ENCODE results near the gene CCDC201. TPM values are rescaled to one million over a fixed set of nuclear protein-coding genes. Genes with fewer than 3 reads are reported as not detected.

CCDC201 gene
- total RNA-seq, 1 experiment from 2014 or later: not detected

GRCh38 chr7:45917064-45917463, 44.2 kb upstream of the CCDC201 start:
- 0 out of 2 replicates have a peak, but pooled peaks cover 2% of the 10 kb centered on the region for H3K4me1 ChIP-seq (ENCODE audit: control insufficient read depth, insufficient read depth, low read length)
- no TSS peak for BruUV-seq (replicated peaks)
- in situ Hi-C loops (cut with HindIII; ENCODE audit: low pct_unique_long_range_greater_than_20kb, low sequenced_read_pairs): no loop called here
- ATAC-seq (no peak), DNase-seq (ENCODE audit: low read depth, low spot score) (no peak)
- peaks cover 19% of the 10 kb centered on the region for H3K27me3 ChIP-seq (ENCODE audit: control insufficient read depth, insufficient read depth, low read length)
- H3K4me3 ChIP-seq (ENCODE audit: low read depth in 2 of 2, low read length in 2 of 2): no peak overlapping the region
- POLR2A ChIA-PET: no interaction called here
- H3K36me3 ChIP-seq (ENCODE audit: control insufficient read depth, insufficient read depth, low read length): no peaks in the 10 kb centered on the region
- intact Hi-C loops (cut with micrococcal nuclease; ENCODE audit: unreplicated experiment): no loop called here
- TF ChIP-seq REST (IDR thresholded peaks at IDR 0.05; ENCODE audit: insufficient read depth in 1 of 2, low read depth in 2 of 2, low read length in 1 of 2) (no peak), POLR2AphosphoS5 (IDR thresholded peaks at IDR 0.05; ENCODE audit: low read depth, low read length) (no peak), TCF7L2 (IDR thresholded peaks at IDR 0.05; ENCODE audit: low read depth, low read length) (no peak), SIN3A (IDR thresholded peaks at IDR 0.05; ENCODE audit: borderline replicate concordance, insufficient read depth, low read depth, low read length) (no peak), CTCF (IDR thresholded peaks at IDR 0.05) (no peak)
- no peaks in the 10 kb centered on the region for H3K9me3 ChIP-seq (ENCODE audit: control insufficient read depth, insufficient read depth, low read depth, low read length)
- CTCF ChIA-PET: interaction anchor here (1.0 kb wide), 1 partner anchor 152 kb away, joined by 3 read pairs; no protein-coding TSS in a partner anchor
- H3K27ac ChIP-seq (ENCODE audit: low read length): no peak overlapping the region

GRCh38 chr7:45915606-45916005, 42.7 kb upstream of the CCDC201 start:
- H3K4me1 ChIP-seq (ENCODE audit: control insufficient read depth, insufficient read depth, low read length): 0 out of 2 replicates have a peak, but pooled peaks cover 2% of the 10 kb centered on the region
- in situ Hi-C loops (cut with HindIII; ENCODE audit: low pct_unique_long_range_greater_than_20kb, low sequenced_read_pairs): no loop called here
- H3K27ac ChIP-seq (ENCODE audit: low read length): no peak overlapping the region
- no TSS peak for BruUV-seq (replicated peaks)
- no peak overlapping the region for H3K4me3 ChIP-seq (ENCODE audit: low read depth in 2 of 2, low read length in 2 of 2)
- intact Hi-C loops (cut with micrococcal nuclease; ENCODE audit: unreplicated experiment): no loop called here
- H3K36me3 ChIP-seq (ENCODE audit: control insufficient read depth, insufficient read depth, low read length): no peaks in the 10 kb centered on the region
- DNase-seq (ENCODE audit: low read depth, low spot score): no peak
- POLR2A ChIA-PET: no interaction called here
- H3K27me3 ChIP-seq (ENCODE audit: control insufficient read depth, insufficient read depth, low read length): peaks cover 19% of the 10 kb centered on the region
- H3K9me3 ChIP-seq (ENCODE audit: control insufficient read depth, insufficient read depth, low read depth, low read length): no peaks in the 10 kb centered on the region
- TF ChIP-seq POLR2AphosphoS5 (IDR thresholded peaks at IDR 0.05; ENCODE audit: low read depth, low read length): no peak
- TF ChIP-seq TCF7L2 (IDR thresholded peaks at IDR 0.05; ENCODE audit: low read depth, low read length): no peak
- ATAC-seq: no peak
- CTCF ChIA-PET: no interaction called here

- Histone ChIP-seq H3K9me3 (ENCODE audit: control insufficient read depth, insufficient read depth, low read depth, low read length) (no peaks in the 10 kb centered on the region), H3K27ac (ENCODE audit: low read length) (no peak overlapping the region), H3K36me3 (ENCODE audit: control insufficient read depth, insufficient read depth, low read length) (no peaks in the 10 kb centered on the region), H3K27me3 (ENCODE audit: control insufficient read depth, insufficient read depth, low read length) (peaks cover 16% of the 10 kb centered on the region), H3K4me3 (ENCODE audit: low read depth in 2 of 2, low read length in 2 of 2) (no peak overlapping the region), H3K4me1 (ENCODE audit: control insufficient read depth, insufficient read depth, low read length) (0 out of 2 replicates have a peak, but pooled peaks cover 2% of the 10 kb centered on the region)
- POLR2A ChIA-PET: no interaction called here
- CTCF ChIA-PET: no interaction called here
- BruUV-seq (replicated peaks): no TSS peak
- TF ChIP-seq POLR2AphosphoS5 (IDR thresholded peaks at IDR 0.05; ENCODE audit: low read depth, low read length) (no peak), SIN3A (IDR thresholded peaks at IDR 0.05; ENCODE audit: borderline replicate concordance, insufficient read depth, low read depth, low read length) (no peak), REST (IDR thresholded peaks at IDR 0.05; ENCODE audit: insufficient read depth in 1 of 2, low read depth in 2 of 2, low read length in 1 of 2) (no peak), TCF7L2 (IDR thresholded peaks at IDR 0.05; ENCODE audit: low read depth, low read length) (no peak), CTCF (IDR thresholded peaks at IDR 0.05) (no peak)
- intact Hi-C loops (cut with micrococcal nuclease; ENCODE audit: unreplicated experiment): no loop called here
- ATAC-seq (no peak), DNase-seq (ENCODE audit: low read depth, low spot score) (no peak)
- in situ Hi-C loops (cut with HindIII; ENCODE audit: low pct_unique_long_range_greater_than_20kb, low sequenced_read_pairs): no loop called here
Measured at GRCh38 chr7:45914911-45915310, 42.0 kb upstream of the CCDC201 start.

Measured in Panc1 (cell line).